ENCODE data around the gene C1S.

C1S gene

DNA sequence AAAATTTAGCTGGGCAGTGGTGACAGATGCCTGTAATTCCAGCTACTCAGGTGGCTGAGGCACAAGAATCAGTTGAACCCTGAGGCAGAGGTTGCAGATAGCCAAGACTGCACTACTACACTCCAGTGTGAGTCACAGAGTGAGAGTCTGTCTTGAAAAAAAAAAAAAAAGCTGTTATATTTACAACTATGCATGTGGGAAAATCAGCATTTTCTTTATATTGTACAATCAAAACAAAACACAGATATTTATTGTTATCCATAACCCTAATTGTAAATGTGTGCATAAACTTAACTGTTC is 19.3 kb downstream of the C1S start:
- DNase-seq = no peak

DNA sequence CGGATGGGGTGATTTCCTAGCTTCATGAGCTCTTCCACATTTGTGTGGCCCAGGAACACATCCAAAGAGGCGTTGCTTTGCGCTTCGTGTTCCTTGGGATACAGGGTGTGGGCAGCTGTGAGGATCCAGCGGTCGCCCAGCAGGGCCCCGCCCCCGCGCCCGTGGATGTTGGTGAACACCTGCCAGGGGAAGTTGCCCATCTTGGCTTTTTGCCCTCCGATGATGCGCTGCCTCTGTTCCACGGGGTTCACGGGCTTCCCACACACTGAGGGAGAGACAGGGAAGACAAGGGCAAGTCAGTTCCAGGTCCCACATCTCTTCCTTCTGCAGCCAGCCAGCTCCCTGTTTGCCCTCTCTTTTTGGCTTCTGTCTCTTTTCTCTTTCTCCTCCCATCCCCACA is 20.5 kb downstream of the C1S start:
- no peak for DNase-seq

DNA sequence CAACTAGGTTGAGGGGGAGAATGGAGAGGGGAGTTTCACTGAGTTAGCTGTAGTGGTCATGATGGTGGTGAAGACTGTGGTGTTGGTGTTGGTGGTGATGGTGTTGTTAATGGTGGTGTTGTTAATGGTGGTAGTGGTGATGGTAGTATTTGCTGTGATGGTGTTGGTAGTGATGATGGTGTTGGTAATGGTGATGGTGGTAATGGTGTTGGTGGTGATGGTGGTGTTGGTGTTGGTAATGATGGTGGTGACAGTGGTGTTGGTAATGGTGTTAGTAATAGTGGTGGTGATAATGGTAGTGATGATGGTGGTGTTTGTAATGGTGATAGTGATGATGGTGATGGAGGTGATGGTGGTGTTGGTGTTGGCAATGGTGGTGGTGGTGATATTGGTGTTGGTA is 22.6 kb downstream of the C1S start:
- DNase-seq = no peak

DNA sequence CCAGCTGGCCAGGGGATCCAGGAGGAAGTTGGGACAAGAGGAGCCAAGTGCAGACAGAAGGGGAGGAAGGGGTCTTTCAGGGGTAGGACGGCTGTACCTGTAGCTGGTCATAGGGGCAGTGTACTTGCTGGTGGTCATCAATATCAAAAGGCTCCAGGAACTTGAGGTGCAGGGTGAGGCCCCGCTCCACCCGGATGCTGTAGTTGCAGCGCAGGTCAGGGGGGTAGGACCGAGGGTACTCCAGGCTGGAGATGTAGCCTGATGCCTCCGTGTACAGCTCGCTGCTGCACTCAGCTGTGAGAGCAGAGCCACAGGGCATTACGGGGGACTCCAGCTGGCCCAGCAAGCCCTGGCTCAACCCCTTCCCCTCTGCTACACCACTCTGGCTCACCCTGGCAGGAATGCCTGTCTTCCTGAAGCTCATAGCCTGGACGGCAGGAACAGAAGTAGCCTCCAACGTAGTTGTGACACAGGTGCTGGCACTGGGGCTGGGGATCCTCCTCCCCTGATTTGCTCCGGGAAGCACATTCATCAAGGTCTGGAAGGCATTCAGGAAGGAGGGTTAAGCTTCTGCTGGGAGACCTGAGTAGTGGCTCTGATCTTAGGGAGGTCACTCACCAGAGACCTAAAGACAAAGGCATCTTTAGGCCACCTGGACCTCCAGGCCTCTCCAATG is 28.8 kb downstream of the C1S start:
- no peak for DNase-seq

DNA sequence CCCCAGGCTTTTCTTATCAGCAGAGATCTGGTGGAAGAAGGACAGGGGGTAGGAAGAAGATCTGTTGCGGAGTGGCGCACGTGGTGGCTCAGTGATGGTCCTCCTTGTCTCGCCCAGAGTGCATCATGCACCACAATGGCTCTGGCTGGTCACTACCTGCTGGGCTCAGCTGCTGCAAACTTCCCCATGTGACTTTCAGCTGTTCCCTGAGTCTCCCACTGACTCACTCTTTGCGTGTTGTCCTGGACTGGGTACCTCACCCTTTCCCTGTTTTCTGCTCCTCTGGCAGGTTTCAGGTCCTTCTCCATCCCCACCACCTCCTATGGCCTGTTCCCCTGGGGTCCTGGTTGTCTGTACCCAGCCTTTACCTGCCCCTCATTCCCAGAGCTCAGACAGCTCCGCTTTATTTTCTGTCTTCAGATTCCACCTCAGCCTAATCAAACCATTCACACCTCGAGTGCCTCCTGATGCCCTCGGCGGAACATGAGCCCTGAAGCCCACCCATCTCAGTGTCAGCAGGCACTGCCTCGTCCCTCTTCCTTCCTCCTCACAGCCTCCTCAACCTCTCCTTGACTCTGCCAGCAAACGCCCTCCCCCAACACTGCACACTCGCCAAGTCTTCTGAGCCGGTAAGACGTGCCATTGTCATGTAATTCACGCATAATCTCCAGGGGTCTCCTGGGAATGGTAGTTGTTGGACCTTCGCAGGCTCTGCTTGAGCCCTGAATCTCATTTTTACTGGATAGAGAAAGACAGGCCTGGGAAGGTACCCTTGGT is 29.9 kb downstream of the C1S start:
- DNase-seq = no peak

DNA sequence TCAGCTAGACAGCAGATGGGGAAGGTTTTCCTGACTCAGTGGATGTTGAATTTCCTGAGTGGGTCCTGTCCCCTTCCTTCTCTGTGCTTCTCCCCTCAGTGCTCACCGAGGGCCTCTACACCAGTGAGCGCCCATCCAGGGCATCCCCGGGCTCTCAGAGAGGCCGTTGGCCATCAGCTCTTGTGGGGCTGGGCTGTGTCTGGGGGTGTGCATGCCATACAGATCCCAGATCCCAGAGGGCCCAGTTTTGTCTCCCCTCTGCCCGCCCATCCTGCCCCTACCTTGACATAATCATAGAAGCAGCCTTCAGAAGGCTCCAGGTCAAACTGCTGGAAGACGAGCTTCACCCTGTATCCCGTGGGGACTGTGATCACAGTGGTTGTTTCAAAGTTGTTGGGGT is 30.7 kb downstream of the C1S start:
- no peak for DNase-seq

DNA sequence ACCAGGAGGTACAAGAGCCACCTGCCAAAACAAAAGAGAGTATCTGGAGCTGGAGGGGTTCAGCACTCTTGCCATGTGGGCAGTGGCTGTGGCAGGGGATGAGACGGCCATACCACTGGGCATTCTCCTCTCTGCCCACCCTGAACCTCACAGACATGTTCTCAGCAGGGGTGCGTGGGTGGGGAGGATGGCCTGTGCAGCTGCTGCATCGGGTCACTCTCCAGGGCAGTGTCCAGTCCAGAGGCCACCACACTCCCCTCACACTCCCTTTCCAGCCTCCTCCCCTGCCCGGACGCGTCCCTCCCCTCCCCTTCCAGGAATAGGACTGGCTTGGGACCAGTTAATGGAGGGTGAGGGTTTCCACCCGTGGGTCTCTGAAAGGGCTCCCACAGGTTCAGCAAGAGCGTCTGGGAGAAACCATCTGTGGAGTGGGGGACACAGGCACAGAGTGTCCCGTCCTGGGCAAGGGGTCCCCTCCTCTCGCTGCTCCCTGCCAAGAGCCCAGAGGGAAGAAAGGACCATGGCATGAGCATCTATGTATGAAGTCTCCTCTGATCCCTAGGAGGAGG is 31.2 kb downstream of the C1S start:
- DNase-seq = no peak

DNA sequence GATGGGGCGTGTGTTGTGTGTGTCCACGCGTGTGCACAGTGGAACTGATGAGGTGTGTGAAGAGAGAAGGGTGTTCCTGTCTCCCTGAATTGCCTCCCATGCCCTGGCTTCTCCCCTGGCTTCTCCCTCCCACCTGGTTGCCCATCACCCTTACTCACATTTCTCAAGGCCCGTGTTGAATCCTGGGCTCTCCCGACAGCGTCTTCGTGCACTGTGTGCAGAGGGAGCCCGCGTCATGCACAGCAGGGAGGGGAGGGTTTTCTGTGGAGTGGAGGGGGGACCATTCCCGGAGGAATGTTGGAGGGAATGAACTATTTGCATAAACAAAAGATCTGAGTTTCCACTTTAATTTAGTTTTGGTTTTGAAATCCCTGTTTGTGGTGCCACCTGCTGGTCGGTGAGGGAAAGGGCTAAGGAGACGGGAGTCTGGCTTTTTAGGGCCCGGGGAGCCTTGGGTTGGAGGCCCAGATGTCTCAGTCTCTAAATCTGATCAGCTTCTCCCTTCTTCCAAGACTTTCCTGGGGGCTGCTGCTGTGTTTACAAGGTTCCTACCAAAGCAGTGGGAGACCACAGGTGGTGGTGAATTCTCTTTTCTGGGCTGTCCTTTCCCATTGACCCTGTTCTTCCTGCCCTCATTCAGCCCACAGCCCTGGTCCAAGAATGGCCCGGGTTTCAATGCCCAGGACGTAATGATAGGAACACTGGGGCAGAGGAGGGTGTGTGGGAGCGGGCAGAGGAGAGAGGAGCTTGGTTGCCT is 31.9 kb downstream of the C1S start, which contains the start of gene C1R:
Gene C1R (minus strand): TSS at position 217 of the 757 bp plus-strand sequence. CDS start 57 bp downstream, at position 160.
- peak; percentile 81 for DNase-seq

DNA sequence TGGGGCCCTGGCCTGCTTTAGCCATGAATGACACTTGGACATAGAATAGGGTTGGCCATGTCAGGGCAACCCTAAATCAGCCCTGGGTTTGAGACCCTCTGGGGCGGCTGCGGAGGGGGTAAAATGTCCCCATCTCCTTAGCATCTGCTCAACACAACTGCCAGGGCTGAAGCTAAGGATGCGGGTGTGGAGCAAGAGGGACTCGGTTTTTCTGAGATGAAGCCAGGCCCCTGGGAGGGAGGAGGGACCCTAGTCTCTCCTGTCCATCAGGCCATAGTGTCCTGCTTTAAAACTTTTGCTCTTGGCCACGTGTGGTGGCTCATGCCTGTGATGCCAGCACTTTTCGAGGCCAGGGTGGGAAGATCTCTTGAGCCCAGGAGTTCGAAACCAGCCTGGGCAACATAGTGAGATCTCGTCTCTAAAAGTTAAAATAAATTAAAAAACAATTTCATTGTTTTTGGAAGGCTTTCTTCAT is 32.5 kb downstream of the C1S start:
- DNase-seq = no peak

DNA sequence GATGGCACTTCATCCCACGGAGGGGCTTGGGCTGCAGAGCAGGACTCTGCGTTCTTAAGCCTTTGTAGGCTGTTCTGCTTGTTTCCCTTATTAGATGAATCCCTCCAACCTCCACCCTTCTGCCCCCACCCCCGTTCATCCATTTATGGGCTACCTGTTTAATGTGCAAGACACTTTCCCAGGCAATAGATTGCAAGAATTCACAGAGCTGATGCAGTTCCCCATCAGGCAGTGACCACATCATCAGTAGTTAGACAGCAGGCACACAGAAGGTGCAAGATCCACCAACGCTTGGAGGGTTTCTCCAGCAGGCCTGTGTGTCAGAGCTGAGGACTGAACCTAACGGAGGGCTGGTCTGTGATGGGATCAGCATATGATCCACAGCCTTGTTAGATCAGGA is 33.0 kb downstream of the C1S start:
- DNase-seq = no peak

DNA sequence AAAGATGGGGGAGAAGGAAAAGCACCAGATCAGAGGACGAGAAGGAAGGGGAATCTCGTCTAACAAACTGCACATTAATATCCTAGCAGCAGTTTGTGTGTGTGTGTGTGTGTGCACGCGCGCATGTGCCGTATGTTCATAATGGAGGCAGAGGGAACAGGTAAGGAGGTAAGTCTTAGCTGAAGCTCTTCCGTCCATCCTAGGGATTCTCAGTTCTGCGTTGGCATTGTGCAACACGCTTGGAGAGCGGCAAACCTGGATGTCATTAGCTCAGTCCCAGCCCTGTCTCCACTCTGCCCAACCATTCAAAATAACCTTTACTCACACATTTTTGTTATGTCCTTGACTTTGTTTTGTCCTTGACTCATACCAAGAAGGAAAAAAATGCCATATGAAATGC is 33.4 kb downstream of the C1S start:
- DNase-seq = no peak

DNA sequence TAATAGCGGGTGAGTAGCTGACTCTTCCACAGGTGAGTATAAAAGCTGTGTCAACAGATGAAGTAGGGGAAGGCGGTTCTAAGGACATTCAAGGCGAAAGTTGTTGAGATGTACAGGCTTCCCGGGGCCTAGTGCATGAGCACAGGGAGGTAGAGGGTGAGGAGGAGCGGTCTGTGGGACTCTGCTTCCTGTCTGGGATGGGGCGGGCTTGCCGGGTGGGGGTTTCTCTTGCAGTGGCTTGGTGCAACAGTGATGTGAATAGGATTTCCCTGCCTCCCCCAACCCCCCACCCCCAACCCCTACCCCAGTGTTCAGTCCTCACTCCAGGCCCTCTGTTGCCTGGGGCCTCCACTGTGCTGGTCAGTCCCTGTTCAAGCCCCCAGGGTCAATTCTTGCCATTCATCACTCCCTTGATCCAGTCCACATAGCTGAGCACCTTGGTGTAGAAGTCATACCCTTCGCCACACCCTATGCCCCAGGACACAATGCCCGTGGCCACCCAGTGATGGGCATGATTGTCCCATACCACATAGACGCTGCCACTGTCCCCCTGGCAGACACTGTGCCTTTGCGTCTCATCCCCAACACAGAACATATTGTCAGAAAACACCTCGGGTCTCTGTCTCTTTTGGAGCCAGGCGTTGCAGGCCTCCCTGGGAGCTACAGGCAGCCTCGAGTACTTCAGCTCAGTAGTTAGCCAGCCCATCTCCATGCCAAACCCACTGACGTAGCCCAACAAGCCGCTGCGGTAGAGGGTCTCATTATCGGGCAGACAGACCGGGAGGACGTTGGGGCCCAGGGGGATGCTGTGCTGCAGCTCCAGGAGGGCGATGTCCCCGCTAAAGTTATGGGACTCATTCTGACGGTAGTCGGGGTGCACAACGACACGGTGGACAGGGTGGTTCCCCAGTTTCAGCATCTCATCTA is 35.8 kb downstream of the C1S start:
- DNase-seq = no peak

DNA sequence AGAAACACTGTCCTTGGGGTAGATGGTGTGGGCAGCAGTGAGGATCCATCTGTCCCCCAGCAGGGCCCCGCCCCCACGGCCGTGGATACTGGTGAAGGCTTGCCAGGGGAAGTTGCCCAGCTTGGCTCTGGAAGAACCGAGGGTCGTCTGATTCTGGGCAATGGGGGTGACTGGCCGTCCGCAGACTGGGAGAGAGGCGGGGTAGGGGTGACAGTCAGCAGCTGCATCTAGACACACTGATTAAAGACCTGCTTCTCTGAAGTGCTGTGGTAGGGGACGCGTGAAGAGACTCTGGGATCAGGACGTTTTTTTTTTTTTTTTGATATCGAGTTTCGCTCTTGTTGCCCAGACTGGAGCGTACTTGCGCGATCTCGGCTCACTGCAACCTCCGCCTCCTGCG is 36.5 kb downstream of the C1S start:
- no peak for DNase-seq

DNA sequence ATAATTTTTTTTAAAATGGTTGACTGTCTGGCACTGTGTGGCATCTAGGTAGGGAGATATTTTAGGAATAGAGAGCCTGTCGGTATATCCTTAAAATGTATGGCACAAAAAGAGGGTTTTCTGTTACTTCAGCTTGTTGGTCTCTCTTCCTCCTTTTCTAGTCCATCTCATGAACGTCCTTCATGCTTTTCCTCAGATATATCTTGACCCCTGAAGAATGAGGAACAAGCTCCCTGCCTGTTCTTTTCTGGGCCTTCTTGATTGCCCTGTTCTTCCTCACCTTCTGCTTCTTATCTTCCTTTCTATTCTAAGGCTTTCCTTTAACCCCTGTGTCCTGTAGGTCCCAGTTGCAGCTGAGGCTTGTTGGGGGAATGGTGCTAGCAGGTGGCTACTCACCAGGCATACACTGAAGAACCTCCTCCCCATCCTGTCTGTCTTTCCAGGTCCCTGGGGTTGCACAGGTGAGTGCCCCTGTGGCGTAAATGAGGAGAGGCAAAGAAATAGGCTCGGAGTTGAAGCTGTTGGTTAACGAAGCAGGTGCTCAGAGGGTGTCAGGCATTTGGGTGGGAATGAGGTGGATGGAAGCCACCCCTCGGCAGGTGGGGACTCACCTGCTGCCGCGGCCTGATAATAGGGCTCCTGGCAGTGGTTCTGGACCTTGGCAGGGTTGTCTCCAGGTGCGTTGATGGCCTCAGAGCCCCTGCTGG is 38.9 kb downstream of the C1S start:
- no peak for DNase-seq

DNA sequence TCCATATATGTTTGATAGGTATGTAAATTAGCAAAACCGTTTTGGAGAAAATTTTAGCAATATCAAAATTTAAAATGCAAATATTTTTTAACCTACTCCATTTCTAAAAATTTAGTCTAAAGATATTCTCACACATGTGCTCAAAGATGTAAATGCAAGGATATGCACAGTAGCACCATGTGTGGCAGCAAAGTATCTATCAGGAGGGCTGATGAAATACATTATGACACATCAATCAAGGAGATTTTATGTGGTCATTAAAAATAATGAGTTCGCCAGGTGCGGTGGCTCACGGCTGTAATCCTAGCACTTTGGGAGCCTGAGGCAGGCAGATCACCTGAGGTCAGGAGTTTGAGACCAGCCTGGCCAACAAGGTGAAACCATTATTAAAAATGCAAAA is 39.7 kb downstream of the C1S start:
- DNase-seq = no peak

DNA sequence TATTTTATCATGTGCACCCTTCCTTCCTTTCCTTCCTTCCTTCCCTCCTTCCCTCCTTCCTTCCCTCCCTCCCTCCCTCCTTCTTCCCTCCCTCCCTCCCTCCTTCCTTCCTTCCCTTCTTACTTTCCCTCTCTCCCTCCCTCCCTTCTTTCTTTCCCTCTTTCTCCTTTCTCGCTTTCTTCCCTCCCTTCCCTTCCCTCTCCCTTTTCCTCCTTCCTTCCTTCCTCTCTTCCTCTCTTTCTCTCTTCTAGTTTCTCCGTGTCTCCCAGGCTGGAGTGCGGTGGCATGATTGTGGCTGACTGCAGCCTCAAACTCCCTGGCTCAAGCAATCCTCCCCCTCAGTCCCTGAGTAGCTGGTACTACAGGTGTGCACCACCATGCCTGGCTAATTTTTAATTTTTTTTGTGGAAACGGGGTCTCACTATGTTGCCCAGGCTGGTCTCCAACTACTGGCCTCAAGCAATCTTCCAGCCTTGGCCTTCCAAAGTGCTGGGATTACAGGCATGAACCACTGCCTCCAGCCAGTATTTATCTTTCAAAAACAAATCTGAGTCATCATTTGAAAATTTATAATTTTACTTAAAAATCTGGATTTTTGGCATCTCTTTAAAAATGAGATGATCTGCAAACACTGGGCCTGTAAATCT is 40.7 kb downstream of the C1S start:
- DNase-seq = no peak

DNA sequence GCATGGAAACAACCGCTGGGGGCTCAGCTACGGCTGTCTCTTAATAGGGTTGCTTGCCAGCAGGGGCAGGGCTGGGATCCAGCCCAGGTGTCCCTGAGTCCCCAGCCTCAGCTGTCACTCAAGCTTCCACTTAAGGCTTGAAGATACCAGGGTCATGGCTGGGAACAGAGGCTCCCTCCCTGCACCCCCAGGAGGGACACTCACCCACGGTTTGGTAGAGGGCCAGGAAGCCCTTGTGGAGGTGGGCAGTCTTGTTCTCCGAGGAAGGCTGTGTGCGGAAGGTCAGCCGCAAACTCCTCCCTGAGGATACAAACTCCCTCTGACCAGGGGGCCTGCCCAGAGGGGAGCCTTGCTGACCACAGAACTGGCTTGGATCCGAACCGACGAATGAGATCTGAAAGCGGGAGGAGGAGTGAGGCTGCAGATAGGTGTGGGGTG is 41.2 kb downstream of the C1S start:
- no peak for DNase-seq

DNA sequence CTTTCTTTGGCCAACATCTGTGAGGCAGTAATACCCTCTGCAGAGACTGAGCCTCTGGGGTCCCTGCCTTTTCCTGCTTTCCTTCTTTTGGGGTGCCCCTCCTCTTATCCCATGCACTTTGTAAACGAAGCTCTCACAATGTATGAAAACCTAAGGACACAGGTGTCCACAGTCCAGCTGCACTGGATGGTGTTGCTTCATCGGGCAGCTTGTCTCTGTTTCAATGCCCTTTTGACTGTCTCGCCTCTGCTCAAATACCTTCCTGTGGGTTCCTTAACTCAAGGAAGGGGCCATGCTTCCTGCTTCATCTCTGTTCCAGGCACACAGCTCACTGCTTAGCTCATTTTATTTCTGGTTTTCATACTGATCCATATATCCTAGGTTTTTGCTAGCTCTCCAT is 42.1 kb downstream of the C1S start:
- DNase-seq = no peak

DNA sequence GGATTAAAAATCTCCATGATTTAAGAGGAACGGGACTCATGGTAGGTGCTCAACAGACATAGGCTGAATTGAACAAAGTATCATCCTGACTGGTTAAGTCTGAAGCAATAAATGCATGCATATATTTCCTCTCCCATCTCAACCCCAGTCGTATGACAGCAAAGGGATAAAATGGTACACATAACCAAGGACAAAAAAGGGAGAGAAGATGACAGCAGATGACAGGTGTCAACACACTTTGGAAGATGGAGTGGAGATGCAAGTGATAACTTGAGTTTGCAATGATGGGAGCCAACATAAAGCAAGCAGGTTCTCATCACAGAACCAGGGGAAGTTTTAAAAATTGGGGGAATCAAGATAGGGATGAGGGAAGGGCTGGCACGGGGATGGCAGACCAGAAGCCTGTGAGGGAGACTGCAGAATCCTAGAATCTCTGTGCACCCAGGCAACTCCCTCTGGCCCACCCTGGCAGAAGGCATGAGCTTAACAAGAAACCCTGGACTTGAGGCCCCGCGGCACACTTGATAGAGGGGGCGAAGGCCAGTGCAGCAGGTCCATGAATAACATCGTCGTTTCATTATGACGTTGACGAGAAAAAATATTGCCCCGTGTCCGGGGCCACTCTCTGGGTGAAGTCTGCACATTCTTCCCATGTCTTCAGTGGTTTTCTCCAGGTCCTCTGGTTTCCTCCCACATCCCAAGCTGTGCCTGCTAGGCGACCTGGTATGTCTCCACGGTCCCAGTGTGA is 43.5 kb downstream of the C1S start:
- no peak for DNase-seq

DNA sequence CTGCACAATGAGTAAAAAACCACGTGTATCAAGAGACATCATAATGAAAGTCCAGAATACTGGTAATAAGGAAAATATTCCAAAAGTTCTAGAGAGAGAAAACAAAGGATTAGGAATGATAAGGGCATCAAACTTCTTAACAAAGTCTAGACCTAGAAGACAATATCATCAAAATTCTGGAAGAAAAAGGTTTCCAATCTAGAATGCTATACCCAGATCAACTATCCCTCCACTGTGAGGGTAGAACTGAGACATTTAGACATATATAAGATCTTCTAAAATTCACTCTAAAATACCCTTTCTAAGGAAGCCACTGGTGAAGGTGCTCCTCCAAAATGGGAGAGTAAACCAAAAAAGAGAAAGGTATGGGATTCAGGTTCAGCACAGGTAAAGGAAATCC is 45.6 kb downstream of the C1S start:
- DNase-seq = no peak
